Hematopoietic multipotent progenitor cell treated with erythropoietin and hydrocortisone succinate and interleukin-3 and kit ligand, for 17 days (in vitro differentiated cells): ENCODE results near the gene FAM200C.

Experiments used
- DNase-seq: peaks from one replicate; pipeline ENCODE4 v3.0.0-alpha.2; 2015; ENCODE audit warnings: low spot score

FAM200C gene

DNA sequence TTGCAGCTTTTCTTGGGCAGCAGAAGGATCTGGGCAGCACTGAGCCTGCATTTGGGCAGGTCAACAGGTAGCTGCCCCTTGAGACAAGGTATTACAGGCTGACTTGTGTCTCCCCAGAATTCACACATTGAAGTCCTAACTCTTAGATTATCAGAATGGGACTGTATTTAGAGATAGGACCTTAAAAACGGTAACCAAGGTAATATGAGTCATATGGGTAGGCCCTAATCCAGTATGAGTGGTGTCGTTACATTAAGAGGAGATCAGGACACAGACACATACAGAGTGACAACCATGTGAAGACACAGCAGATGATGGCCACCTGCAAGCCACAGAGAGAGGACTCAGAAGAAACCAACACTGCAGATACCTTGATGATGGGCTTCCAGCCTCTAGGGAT lies 32.6 kb downstream of the FAM200C start:
- DNase-seq, result no peak

DNA sequence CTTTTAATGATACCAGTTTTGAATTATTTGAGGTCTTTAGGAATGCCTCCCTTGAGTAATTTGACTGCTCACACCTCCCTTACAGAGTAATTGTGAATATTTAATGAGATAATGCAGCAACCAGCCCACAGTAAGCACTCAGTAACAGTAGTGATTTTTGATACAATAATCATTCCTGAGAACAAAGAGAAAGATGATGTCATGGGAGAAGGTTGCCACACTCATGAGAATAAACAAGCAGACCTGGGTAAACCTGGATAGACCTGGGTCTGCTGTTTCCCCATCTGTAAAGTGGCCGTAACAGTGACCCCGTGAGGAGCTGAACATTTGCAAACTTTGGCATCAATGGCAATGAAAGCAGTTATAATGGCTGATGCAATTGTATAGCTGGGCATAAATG lies 33.6 kb downstream of the FAM200C start:
- no peak for DNase-seq

DNA sequence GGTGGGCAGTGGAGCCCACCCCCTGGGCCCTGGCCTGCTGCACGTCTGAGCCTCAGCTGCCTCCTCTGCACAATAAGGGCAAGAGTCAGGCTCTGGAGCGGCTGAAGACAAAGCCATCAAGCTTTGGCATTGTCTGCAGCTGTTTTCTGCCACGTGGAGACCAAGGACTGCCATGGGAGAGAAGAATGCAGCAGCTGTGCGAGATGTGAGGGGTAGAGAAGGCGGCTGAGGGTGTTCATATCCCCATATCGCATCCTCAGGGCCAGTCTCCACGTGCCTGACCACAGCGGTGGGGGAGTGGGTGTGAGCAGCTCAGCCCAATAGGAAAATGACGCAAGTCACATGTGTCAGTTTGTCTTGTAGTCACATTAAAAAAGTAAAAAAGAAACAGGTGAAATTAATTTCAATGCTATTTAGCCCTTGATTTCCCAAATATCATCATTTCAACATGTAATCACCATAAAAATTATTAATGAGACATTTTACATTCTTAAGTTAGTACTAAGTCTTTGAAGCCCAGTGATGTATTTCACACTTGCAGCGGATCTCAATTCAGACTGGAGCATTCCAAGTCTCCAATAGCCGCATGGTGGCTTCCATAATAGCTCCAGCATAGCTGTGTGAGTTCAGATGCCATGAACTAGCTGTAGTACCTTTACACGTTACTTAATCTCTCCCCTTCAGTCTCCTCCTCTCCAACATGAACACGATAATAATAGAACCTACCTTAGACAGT lies 36.0 kb downstream of the FAM200C start:
- no peak for DNase-seq

DNA sequence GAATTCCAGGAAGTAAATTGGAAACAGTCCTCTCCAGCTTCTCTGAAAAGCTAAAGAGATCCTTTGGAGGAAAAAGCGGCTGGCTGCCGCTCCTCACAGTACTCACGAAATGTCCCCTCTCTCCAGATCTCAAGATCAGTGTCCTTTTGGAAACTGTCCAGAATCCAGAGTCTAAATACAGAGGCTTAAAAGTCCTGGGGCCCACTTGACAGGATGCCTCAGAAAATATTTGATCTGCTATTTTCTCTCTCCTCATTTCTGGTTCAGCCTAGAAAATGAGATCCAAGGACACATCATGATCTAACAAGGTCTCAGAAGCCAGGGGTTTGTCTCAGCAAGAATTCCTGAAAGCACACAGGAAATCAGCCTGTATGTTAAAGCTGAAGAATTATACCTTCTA lies 36.6 kb downstream of the FAM200C start:
- no peak for DNase-seq

DNA sequence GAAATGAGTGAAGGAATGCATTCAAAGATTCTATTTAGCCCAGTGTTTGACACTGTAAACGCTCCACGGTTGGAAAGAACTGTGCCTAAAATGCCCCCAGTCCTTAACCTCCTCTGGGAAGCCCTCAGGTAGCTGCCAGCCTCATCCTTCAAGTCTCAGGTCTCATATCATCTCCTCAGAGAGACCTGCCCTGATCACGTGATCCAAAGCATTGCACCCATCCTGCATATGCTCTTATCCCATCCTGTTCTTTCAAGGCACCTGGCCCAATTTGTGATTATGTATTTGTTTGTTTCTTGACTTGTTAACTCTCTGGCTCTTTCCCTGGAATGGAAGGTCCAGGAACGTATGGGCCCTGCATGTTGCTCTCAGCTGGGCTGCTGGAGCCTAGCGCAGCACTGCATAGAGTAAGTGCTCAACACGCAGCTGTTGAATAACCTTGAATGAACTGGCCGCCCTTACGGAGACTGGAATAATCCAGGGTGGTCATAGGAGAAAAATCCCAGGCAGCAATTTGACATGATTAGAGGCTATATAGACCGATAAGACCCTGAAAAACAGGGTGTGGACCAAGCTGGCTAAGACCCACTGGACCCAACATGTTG lies 38.1 kb downstream of the FAM200C start:
- DNase-seq, result no peak

DNA sequence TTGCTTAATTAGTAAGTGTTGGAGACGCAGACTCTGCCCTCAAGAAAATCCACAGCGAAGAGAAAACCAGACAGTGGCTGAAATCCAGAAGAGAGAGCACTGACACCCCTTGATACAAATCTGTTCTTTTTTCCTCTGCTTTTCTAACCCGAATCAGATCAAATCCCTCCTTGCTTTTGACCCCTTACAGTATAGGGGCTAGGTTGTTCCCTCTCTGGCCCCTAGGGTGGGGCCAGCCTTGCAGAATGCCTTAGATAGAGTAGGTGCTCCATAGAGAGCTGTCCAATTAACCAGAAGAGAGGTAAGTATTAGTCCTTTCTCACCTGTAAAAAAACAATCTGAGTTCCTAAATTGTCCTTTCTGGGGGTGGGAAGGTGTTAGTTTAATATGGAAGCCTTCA lies 39.5 kb downstream of the FAM200C start:
- no peak for DNase-seq

DNA sequence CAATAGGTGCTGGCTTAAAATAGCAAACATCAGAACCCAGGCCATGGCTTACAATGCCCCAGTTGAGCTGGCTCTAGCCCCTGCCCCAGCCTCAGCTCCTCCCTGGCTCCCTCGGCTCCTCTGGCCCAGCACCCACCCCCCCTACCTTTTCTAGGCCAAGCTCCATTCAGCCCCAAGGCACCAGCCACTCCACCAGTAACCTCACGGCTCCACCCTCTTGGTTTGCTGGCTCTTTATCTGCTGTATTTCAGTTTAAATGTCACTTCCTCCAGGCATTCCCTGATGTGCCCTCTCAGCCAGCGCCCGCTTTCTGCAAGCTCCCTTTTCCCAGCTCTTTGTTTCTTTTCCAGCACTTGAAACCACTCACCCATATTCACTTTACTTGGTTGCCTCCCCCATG lies 40.0 kb downstream of the FAM200C start:
- no peak for DNase-seq

DNA sequence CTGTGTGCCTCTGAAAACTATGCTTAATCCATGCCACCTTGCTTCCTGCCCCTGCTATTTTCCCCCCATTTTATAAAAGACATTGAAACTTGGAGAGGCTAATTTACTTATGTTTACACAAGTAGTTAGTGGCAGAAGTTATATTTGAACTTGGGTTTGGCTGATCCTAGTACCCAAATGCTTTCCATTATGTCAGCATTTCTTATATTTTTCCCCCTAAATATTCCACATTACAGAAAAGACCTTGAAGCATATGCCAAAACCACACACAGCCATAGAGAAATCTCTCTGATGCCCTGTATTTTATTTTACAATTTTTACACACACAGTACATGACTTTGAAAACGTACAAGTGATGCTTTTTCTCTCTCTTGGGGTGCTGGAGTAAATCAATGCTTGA lies 40.6 kb downstream of the FAM200C start:
- no peak for DNase-seq

DNA sequence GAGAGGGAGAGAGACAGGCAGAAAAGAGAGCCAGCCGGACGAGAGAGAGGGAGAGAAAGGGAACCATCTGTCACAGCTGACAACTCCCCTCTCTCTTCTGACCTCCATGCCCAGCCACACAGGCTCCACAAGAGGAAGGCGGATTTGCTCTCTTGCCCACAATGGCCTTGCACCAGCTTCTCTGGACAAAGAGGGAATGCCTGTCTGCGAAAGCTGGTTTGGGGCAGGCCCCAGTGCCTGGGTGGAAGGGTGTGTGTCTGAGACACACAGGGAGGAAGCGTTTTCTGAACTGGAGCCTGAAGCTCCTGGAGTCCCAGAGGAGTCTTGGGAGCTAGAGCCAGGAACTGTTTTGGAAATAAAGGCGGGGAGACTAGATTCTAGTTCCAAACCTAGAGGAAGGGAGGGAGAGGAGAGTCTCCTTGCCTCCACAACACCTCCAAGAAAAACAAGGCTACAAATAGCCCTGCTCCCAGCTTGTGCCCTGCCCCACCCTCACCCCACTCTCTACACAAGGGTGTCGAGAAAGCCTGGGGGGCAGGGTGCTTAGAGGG lies 41.9 kb downstream of the FAM200C start:
- no peak for DNase-seq

DNA sequence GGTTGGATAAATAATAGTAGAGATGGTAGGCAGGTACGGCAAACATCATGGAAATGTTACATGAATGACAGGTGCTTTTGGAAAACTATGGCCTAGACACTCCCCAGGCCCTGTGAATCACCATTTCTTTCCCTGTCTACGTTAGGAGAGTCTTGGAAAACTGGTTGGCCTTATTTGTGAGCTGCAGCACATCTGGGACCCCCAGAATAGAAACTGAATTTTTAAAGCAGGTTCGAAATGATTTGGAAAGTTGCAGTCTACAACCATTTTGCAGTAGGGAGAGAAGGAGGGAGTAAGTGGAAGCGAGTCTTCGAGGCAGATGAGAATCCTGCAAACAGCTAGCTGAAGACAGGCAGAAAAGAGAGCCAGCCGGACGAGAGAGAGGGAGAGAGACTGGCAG lies 42.5 kb downstream of the FAM200C start:
- no peak for DNase-seq

DNA sequence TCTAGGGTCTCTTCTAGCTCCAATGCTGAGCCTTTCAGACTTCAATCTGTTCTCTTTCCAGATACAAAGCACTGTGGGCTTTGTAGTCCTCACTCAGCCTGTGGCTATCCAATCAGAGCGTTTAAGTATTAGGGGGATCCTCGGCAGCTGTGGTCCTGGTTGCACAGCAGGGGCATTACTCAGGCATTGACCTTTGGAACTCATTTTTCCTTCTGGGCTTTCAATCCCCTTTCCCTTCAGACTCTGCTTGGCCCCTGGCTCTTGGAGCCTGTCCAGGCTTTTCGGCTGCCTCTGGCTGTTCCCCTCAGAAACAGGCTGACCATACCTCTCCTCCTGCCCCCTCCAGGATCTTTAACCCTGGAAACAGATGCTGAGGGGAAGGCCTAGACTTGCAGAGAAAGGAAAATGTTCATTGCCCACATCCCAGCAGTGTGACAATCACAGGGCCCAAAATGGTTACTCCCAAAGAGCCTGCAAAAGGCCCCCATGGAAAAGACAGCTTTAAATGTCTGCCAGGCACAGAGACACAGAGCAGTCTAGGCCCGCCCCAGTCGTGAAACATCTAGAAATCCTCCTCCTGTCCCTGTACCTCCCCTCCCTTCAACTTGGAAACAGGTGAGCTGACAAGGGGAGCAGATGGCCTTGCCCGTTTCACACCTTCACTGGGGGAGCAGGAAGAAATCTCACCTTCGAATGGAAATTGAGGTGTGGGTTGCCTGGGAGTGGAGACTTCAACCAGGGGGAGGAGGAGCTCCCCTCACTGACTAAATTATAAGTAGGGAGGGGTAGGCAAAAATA lies 43.1 kb downstream of the FAM200C start:
- no peak for DNase-seq

DNA sequence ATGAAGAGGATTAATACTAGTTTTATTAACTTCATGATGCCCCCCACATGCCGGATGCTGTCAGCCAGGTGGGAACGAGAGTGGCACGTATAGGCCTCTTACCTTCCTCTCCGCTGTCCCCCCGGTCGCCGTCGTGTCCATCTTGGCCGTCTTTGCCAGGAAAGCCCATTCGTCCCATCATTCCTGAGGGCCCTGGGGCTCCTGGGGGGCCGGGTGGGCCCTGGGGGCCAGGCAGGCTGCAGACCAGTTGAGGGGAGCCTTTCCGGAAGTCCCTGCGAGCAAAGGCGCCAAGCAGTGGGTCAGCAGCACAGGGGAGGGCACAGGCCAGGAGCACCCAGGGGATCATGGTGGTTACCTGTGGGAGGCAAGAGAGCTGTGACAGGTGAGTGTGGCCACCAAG lies 45.2 kb downstream of the FAM200C start:
- DNase-seq, result no peak

DNA sequence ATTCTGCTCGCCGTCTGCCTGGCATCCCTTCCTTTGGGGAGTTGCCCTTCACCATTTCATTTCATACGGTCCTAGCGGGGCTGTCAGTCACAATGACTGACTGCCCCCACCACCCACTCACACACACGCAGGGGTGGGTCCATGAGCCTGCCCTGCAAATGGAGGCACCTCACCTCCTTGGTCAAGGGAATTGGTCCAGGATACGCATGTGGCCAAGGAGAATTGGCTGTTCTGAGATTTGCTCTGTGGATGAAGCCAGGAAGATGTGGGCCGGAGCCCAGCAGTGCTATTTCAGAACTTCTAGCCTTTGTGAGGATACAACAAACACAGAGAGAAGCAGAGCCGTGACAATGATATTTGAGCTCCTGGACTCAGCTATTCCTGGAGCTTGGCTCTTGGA lies 46.5 kb downstream of the FAM200C start:
- no peak for DNase-seq

DNA sequence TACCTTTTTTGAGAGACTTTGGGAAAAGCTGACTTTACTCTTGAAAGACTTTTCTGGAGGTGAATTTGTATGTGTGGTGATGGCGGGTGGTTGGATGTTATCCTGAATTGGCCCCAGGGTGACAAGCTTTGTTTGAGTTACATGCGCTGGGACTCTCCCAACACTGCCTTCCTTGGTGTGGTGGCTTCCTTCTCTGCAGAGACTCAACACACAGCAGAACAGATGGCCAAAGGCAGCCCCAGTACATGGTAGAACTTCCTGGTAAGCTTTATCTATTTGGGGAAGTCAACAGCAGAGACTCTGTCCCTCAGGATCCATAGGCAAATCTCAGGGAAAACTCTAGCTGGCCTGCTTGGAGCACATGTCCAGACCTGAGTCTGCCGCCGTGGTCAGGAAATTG lies 47.5 kb downstream of the FAM200C start:
- DNase-seq, result no peak

DNA sequence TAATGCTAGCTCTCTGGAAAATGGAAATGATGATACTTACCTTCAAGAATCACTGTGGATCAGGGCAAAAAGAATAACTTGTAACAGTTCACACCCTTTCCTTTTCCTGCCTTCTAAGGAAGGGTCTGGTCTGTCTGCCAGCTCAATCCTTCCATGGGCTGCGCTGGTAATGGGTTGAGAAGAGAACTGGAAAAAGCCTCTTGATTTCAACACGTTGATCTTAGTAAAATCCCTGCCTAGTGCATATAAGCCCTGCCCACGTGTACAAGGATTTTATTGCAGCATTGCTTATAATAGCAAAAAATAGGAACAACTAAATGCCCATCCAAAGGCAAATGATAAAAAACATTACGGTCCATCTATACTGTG lies 49.9 kb downstream of the FAM200C start:
- DNase-seq, result no peak

DNA sequence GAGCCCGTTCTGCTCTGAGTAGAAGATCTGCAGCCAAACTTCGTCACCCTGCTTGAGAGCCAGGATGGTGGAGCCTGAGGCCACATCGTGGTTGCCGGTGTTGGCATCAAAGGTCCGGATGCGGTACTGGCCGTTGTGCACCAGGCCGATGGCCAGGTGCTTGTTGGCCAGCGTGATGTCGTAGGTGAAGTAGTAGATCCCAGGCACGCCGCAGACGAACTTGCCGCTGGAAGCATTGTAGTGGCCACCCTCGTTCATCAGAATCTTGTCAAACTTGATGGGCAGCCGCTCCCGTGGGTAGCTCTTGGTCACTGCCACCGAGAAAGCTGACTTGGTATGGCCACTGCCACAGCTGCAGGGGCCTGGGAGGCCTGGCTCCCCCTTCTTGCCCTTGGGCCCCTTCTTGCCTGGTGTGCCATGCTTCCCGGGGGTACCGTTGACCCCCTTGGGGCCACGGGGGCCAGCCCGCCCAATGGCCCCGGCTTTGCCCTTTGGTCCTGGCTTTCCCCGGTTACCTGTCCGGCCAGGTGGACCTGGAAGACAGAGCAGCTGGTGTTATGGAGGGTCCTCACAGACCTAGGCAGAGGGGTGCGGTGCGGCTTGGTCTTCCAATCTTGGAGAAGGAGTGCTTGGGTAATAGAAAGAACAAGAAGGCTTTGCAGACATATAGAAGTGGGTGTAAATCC lies 50.5 kb downstream of the FAM200C start:
- DNase-seq, result no peak

DNA sequence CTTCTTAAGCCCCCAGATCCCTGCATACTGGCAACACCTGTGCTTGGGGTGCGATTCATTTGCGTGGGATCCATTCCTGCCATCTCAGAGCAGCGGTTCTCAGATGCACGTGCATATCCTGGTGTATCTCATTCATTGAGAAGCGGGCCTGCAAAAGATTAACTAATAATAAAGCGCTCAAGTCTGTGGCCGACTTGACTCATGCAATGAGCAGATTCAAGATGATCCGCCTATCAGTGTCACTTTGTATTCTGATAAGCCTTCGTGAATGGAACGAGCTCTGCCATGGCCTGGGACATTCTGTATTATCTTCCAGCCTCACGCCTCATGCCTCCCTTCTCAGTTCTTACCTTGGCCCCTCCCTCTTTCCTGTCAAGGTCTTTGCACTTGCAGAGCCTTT lies 51.8 kb downstream of the FAM200C start:
- DNase-seq, result no peak

DNA sequence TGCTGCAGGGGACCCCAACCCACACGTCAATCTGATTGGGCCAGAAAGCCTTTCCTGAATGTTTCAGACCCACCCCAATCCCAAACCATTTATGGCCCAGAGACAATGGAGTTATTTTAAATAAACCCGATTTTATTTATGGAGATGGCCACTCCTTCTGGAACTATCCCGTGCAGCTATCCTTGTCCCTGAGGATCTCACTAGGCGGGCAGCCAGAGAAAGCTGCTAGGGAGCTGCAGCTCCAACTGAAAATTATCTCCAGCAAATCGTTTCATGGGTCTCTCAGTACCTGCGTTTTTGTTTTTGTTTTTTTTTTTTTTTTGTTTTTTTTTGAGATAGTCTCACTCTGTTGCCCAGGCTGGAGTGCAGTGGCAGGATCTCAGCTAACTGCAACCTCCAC lies 52.4 kb downstream of the FAM200C start:
- DNase-seq, result no peak
